ENCODE results near the gene AUTS2.

The AUTS2 gene

GRCh38 chr7:69912846-69913245, 314.6 kb downstream of the AUTS2 start:
- TF ChIP-seq CTBP1 (IDR thresholded peaks at IDR 0.05; ENCODE audit: borderline replicate concordance) (no peak), SP1 (IDR thresholded peaks at IDR 0.05) (no peak), LEF1 (IDR thresholded peaks at IDR 0.05; ENCODE audit: borderline replicate concordance) (no peak), HDGF (IDR thresholded peaks at IDR 0.05; ENCODE audit: borderline replicate concordance) (no peak), TARDBP (IDR thresholded peaks at IDR 0.05) (no peak), NFRKB (IDR thresholded peaks at IDR 0.05) (no peak), ELF4 (IDR thresholded peaks at IDR 0.05) (no peak), FOXA1 (IDR thresholded peaks at IDR 0.05) (no peak), L3MBTL2 (conservative IDR thresholded peaks at IDR 0.05) (no peak), SUZ12 (IDR thresholded peaks at IDR 0.05) (no peak), ARNT (IDR thresholded peaks at IDR 0.05) (no peak)
- ChIA-PET CTCF (no interaction called here), POLR2A (no interaction called here)
- no peak for DNase-seq (ENCODE audit: extremely low spot score)

GRCh38 chr7:69919426-69920111, 321.3 kb downstream of the AUTS2 start:
- no peak for DNase-seq (ENCODE audit: extremely low spot score)
- ChIA-PET CTCF (no interaction called here), POLR2A (no interaction called here)
- no peak for TF ChIP-seq L3MBTL2 (conservative IDR thresholded peaks at IDR 0.05)
- no peak for TF ChIP-seq SP1 (IDR thresholded peaks at IDR 0.05)
- TF ChIP-seq ZNF384 (IDR thresholded peaks at IDR 0.05): no peak

- no peak for DNase-seq (ENCODE audit: extremely low spot score)
- no peak for TF ChIP-seq ARNT (IDR thresholded peaks at IDR 0.05)
- no peak for TF ChIP-seq HDGF (IDR thresholded peaks at IDR 0.05; ENCODE audit: borderline replicate concordance)
- TF ChIP-seq ZNF384 (IDR thresholded peaks at IDR 0.05): no peak
- TF ChIP-seq SUZ12 (IDR thresholded peaks at IDR 0.05): no peak
- TF ChIP-seq SP1 (IDR thresholded peaks at IDR 0.05): no peak
- no peak for TF ChIP-seq ELF4 (IDR thresholded peaks at IDR 0.05)
- no peak for TF ChIP-seq CTBP1 (IDR thresholded peaks at IDR 0.05; ENCODE audit: borderline replicate concordance)
- no peak for TF ChIP-seq FOXK2 (IDR thresholded peaks at IDR 0.05)
- TF ChIP-seq L3MBTL2 (conservative IDR thresholded peaks at IDR 0.05): no peak
- no peak for TF ChIP-seq FOXA1 (IDR thresholded peaks at IDR 0.05)
- TF ChIP-seq LEF1 (IDR thresholded peaks at IDR 0.05; ENCODE audit: borderline replicate concordance): no peak
- no peak for TF ChIP-seq TARDBP (IDR thresholded peaks at IDR 0.05)
- no peak for TF ChIP-seq PKNOX1 (IDR thresholded peaks at IDR 0.05)
- TF ChIP-seq FOXM1 (IDR thresholded peaks at IDR 0.05; ENCODE audit: borderline replicate concordance): no peak
- TF ChIP-seq NFRKB (IDR thresholded peaks at IDR 0.05): no peak
Measured at GRCh38 chr7:69920797-69921196, 322.5 kb downstream of the AUTS2 start.

GRCh38 chr7:69922026-69922803, 323.9 kb downstream of the AUTS2 start:
- ChIA-PET CTCF (no interaction called here), POLR2A (no interaction called here)
- TF ChIP-seq LEF1 (IDR thresholded peaks at IDR 0.05; ENCODE audit: borderline replicate concordance) (no peak), SP1 (IDR thresholded peaks at IDR 0.05) (no peak), ELF4 (IDR thresholded peaks at IDR 0.05) (no peak), TARDBP (IDR thresholded peaks at IDR 0.05) (no peak), ZNF384 (IDR thresholded peaks at IDR 0.05) (no peak), BHLHE40 (IDR thresholded peaks at IDR 0.05; ENCODE audit: borderline replicate concordance) (no peak), SUZ12 (IDR thresholded peaks at IDR 0.05) (no peak), NFRKB (IDR thresholded peaks at IDR 0.05) (no peak), FOXM1 (IDR thresholded peaks at IDR 0.05; ENCODE audit: borderline replicate concordance) (no peak), PKNOX1 (IDR thresholded peaks at IDR 0.05) (no peak), ARNT (IDR thresholded peaks at IDR 0.05) (no peak), CTBP1 (IDR thresholded peaks at IDR 0.05; ENCODE audit: borderline replicate concordance) (no peak), FOXA1 (IDR thresholded peaks at IDR 0.05) (no peak), L3MBTL2 (conservative IDR thresholded peaks at IDR 0.05) (no peak), HDGF (IDR thresholded peaks at IDR 0.05; ENCODE audit: borderline replicate concordance) (no peak)
- DNase-seq (ENCODE audit: extremely low spot score): no peak

More at GRCh38 chr7:69920797-69921196, 322.5 kb downstream of the AUTS2 start:
- CTCF ChIA-PET: no interaction called here
- POLR2A ChIA-PET: no interaction called here

- TF ChIP-seq ARNT (IDR thresholded peaks at IDR 0.05) (no peak), TARDBP (IDR thresholded peaks at IDR 0.05) (no peak), HDGF (IDR thresholded peaks at IDR 0.05; ENCODE audit: borderline replicate concordance) (no peak), FOXA1 (IDR thresholded peaks at IDR 0.05) (no peak), FOXM1 (IDR thresholded peaks at IDR 0.05; ENCODE audit: borderline replicate concordance) (no peak), ZNF384 (IDR thresholded peaks at IDR 0.05) (no peak), FOXK2 (IDR thresholded peaks at IDR 0.05) (no peak), NFRKB (IDR thresholded peaks at IDR 0.05) (no peak), SP1 (IDR thresholded peaks at IDR 0.05) (no peak), ELF4 (IDR thresholded peaks at IDR 0.05) (no peak), L3MBTL2 (conservative IDR thresholded peaks at IDR 0.05) (no peak), CTBP1 (IDR thresholded peaks at IDR 0.05; ENCODE audit: borderline replicate concordance) (no peak), SUZ12 (IDR thresholded peaks at IDR 0.05) (no peak), PKNOX1 (IDR thresholded peaks at IDR 0.05) (no peak), LEF1 (IDR thresholded peaks at IDR 0.05; ENCODE audit: borderline replicate concordance) (no peak), BHLHE40 (IDR thresholded peaks at IDR 0.05; ENCODE audit: borderline replicate concordance) (no peak)
- DNase-seq (ENCODE audit: extremely low spot score): no peak
- CTCF ChIA-PET: no interaction called here
- POLR2A ChIA-PET: no interaction called here
Measured at GRCh38 chr7:69927461-69927860, 329.2 kb downstream of the AUTS2 start.
